PFSK-1 (cell line): Measurements from ENCODE around the gene PDE2A.

Experiments
- POLR2AphosphoS5 ChIP-seq: IDR thresholded peaks from 2 replicates; pipeline ENCODE4 v1.6.1; 2012; ENCODE audit warnings: low read depth, mild to moderate bottlenecking, control low read depth, low read length, moderate library complexity
- REST ChIP-seq, 2 experiments: IDR thresholded peaks; 2 replicates each; pipeline versions ENCODE4 v1.6.1 to v1.8.0; 2011 to 2012; ENCODE audit warnings: low read depth in 2 of 2, low read length in 2 of 2, control low read depth in 1 of 2, inconsistent platforms in 1 of 2, mild to moderate bottlenecking in 1 of 2, moderate library complexity in 1 of 2; ENCODE audit not compliant: insufficient read depth in 1 of 2
- TAF1 ChIP-seq: IDR thresholded peaks from 2 replicates; pipeline ENCODE4 v1.6.1; 2012; ENCODE audit warnings: low read length, control low read depth, borderline replicate concordance; ENCODE audit not compliant: insufficient read depth

GRCh38 chr11:72703267-72704008, 29.2 kb upstream of the PDE2A start:
- TF ChIP-seq POLR2AphosphoS5 (no peak), REST (IDR thresholded peaks at IDR 0.05; ENCODE audit: insufficient read depth in 1 of 2, low read depth in 2 of 2, low read length in 2 of 2) (no peak), TAF1 (no peak)
